A549 (cell line): ENCODE measurements around the gene DGCR2. TPM values are rescaled to one million over a fixed set of nuclear protein-coding genes. Genes with fewer than 3 reads are reported as not detected.
"Not testable (repeated sequence)": the region's sequence is repeated elsewhere in the genome, so short reads cannot be mapped to it uniquely, and the experiment has no call there.

ENCODE experiments used
- ATAC-seq, 2 experiments: fragments of 200-7000 bp in 1 of 2; fragments of >200 bp in 1 of 2; cut with Nextera tagmentation in 1 of 2; cut with Tn5 transposase in 1 of 2; 3 replicates each; pipeline versions ENCODE4 v1.8.0 to v1.9.1; 2018 to 2020; ENCODE audit warnings: mild to moderate bottlenecking in 1 of 2, moderate library complexity in 1 of 2
- CTCF ChIA-PET: fragments of 300-600 bp; sonication (Branson Sonifier 250); formaldehyde crosslinking; extraction: SDS; loops from one replicate; lab custom pipeline; 2021; ENCODE audit warnings: antibody characterized with exemption, inconsistent platforms; lab: Yijun Ruan, JAX
- POLR2A ChIA-PET: fragments of 350-600 bp; formaldehyde crosslinking; extraction: SDS; loops from one replicate; lab custom pipeline; 2021; ENCODE audit warnings: antibody characterized with exemption, inconsistent platforms; lab: Yijun Ruan, JAX
- DNase-seq, 2 experiments: peaks; one replicate each; pipeline versions ENCODE4 v3.0.0 to v3.0.0-alpha.2; 2011 to 2016; ENCODE audit warnings: low read depth in 1 of 2, low spot score in 1 of 2
- FAIRE-seq: peaks from 2 replicates; lab custom pipeline; 2011; peaks lifted over from hg19 to GRCh38; lab: Jason Lieb, UNC
- H3K27ac ChIP-seq, 2 experiments: fragments of >200 bp; sonication (Bioruptor Twin); formaldehyde crosslinking; 3 replicates each; pipeline ENCODE4 v1.5.1; 2016 to 2017
- H3K4me1 ChIP-seq: fragments of >200 bp; sonication (Bioruptor Twin); formaldehyde crosslinking; 3 replicates; pipeline ENCODE4 v1.6.1; 2016
- H3K4me2 ChIP-seq: fragments of >200 bp; sonication (Bioruptor Twin); formaldehyde crosslinking; 3 replicates; pipeline ENCODE4 v1.6.1; 2016
- H3K4me3 ChIP-seq: fragments of >200 bp; sonication (Bioruptor Twin); formaldehyde crosslinking; 3 replicates; pipeline ENCODE4 v1.5.1; 2016
- H3K9me3 ChIP-seq: fragments of >200 bp; sonication (Bioruptor Twin); formaldehyde crosslinking; 3 replicates; pipeline ENCODE4 v1.6.1; 2016
- WGBS: methylation state at CpG from one replicate; pipeline ENCODE4 v1.1.6; 2017; ENCODE audit errors: missing lambda C conversion rate; 5-methylcytosine and 5-hydroxymethylcytosine counted together
- polyA plus RNA-seq, 4 experiments: library from polyadenylated mRNA; depleted of rRNA in 3 of 4; stranded (reverse); fragments of >200 nt; fragmentation: RNase III in 1 of 4; extraction: RNeasy Plus Mini Kit Qiagen cat#74134 plus additional on column Dnase treatment in 1 of 4; gene quantifications; 2 replicates in 3 of 4; 3 replicates in 1 of 4; pipeline ENCODE4 v1.2.3, GENCODE V29; 2011 to 2017

Gene DGCR2
- polyA plus RNA-seq, 2 of the 4 experiments (the other 2 are of a cell fraction): 10.6 to 17.9 TPM

- DNase-seq, H3K4me1 ChIP-seq, H3K4me3 ChIP-seq, H3K9me3 ChIP-seq, H3K4me2 ChIP-seq, FAIRE-seq, H3K27ac ChIP-seq, CTCF ChIA-PET, POLR2A ChIA-PET: not testable (repeated sequence)
- WGBS: 90% methylated on average over 2 of the region's 5 CpGs
- peak in 1 of 2 experiments; percentile 6; a peak in 2 of 6 replicates for ATAC-seq
These were observed 88.7 kb downstream of the DGCR2 start for GRCh38 chr22:19033568-19033905.

- 87% methylated on average over 10 of the region's 14 CpGs for WGBS
These were observed 89.2 kb downstream of the DGCR2 start for GRCh38 chr22:19032898-19033567.

DNA sequence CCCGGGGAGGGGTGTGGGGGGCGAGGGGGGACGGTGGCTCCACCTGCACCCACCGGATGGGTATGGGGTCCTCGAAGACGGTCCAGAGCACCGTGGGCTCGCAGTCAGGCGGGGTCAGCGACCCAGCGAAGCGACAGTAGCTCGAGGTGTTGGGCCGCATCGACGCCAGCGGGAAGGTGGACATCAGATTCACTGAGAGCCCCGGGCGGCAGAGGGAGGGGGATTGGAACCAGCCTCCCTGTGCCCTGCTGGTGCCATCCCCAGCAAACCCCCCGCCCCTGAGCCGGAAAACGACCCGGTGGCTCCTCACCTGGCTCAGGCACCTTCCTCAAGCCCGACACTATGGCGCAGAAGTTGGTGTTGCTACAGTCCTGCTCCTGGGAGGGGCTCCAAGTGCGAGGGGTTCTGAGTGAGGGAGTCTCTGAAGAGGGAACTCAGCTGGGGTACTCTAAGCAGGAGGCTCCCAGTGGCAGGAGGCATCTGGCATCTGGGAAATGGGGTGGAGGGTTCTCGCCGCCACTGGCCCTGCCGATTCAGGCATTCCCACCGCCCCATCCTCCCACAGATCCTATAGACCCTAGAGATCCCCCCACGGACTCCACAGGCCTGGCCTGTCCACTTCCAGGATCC, 89.9 kb downstream of the DGCR2 start:
- CTCF ChIA-PET, H3K4me1 ChIP-seq, DNase-seq, POLR2A ChIA-PET, FAIRE-seq, H3K4me3 ChIP-seq, ATAC-seq, H3K9me3 ChIP-seq, H3K27ac ChIP-seq, H3K4me2 ChIP-seq: not testable (repeated sequence)
- whole genome bisulfite sequencing: 96% methylated on average over 4 of the region's 31 CpGs

More at GRCh38 chr22:19032898-19033567, 89.2 kb downstream of the DGCR2 start:
- H3K4me2 ChIP-seq, H3K9me3 ChIP-seq, H3K4me1 ChIP-seq, DNase-seq, FAIRE-seq, H3K4me3 ChIP-seq, CTCF ChIA-PET, H3K27ac ChIP-seq, POLR2A ChIA-PET: not testable (repeated sequence)
- peak in 1 of 2 experiments; percentile 12; a peak in 2 of 6 replicates for ATAC-seq

DNA sequence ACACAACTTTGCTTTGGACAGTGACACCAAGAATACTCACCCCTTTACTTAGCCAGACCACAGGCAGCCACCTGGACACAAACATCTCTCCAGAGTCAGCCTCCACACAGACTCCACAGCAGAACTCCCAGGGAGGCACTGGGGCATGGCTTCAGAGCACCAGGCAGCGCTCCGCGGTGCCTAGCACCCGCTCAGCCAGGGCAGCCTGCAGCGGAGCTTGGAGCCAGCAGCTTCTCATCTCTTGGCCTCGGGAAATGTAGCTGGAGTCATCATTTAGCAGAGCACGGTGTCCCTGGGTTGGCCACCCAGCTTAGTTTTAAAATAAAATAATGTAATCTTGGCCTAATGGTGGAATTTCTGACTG, 91.3 kb downstream of the DGCR2 start:
- H3K4me3 ChIP-seq, H3K9me3 ChIP-seq, DNase-seq, H3K4me2 ChIP-seq, CTCF ChIA-PET, FAIRE-seq, H3K4me1 ChIP-seq, POLR2A ChIA-PET, H3K27ac ChIP-seq, ATAC-seq: not testable (repeated sequence)
- no CpG with 5 or more reads among the region's 7 CpGs for WGBS

- H3K27ac ChIP-seq, DNase-seq, CTCF ChIA-PET, H3K4me3 ChIP-seq, H3K9me3 ChIP-seq, ATAC-seq, POLR2A ChIA-PET, H3K4me2 ChIP-seq, FAIRE-seq, H3K4me1 ChIP-seq: not testable (repeated sequence)
- 97% methylated on average over 19 of the region's 21 CpGs for WGBS
These were observed 91.9 kb downstream of the DGCR2 start for GRCh38 chr22:19030226-19030888.

DNA sequence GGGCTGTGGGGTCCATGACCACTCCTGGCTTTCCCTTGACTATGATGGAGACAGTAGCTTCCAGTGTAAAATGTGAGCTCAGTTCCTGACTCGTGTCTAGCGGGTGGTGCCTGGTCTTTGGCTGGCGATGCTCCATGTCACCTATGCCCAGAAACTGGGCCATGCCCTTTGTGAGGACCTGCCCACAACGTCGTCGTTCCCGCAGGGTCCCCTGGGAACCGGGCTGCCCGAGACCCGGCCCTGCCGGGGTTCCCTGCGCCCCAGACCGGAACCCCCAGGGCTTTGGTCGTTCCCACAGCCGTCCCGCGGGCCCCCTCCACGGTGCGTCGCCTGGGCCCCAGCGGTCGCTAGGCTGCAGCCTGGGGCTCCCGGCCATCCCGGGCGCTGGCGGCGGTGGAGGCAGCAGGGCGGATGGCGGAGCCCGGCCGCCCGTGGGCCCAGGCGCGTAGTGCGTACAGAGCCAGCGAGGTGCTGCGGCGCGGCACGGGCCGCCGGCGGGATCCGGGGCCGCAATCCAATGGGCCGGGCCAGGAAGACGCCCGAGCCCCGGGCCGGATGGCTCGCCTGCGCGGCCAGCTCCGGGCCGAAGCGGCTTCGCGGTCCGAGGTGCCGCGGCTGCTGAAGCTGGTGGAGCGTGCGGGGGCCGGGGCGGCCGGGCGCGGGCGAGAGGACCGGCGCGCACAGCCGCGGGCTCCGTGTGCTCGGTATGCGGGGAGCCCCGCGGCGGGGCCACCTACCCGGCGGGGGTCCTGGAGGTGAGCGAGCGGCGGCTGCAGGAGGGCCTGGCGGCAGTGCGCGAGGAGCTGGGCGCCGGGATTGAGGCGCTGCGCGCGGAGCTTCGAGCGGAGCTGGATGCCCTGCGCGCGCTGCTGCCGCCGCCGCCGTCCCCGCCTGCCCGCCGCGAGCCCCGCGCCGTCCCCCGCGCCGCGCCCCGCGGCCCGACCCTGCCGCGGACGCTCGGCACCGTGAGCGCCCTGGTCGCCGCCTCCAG, 92.8 kb downstream of the DGCR2 start:
- DNase-seq, CTCF ChIA-PET, ATAC-seq, POLR2A ChIA-PET, H3K9me3 ChIP-seq, FAIRE-seq, H3K27ac ChIP-seq, H3K4me3 ChIP-seq, H3K4me1 ChIP-seq, H3K4me2 ChIP-seq: not testable (repeated sequence)
- WGBS: 94% methylated on average over 51 of the region's 125 CpGs

- H3K4me1 ChIP-seq, H3K4me3 ChIP-seq, CTCF ChIA-PET, POLR2A ChIA-PET, H3K27ac ChIP-seq, DNase-seq, FAIRE-seq, H3K9me3 ChIP-seq, H3K4me2 ChIP-seq: not testable (repeated sequence)
- ATAC-seq: peak; percentile 49 to 53; a peak in 5 of 6 replicates
- 52% methylated on average over 2 of the region's 5 CpGs for WGBS
These were observed 94.2 kb downstream of the DGCR2 start for GRCh38 chr22:19028060-19028455.

DNA sequence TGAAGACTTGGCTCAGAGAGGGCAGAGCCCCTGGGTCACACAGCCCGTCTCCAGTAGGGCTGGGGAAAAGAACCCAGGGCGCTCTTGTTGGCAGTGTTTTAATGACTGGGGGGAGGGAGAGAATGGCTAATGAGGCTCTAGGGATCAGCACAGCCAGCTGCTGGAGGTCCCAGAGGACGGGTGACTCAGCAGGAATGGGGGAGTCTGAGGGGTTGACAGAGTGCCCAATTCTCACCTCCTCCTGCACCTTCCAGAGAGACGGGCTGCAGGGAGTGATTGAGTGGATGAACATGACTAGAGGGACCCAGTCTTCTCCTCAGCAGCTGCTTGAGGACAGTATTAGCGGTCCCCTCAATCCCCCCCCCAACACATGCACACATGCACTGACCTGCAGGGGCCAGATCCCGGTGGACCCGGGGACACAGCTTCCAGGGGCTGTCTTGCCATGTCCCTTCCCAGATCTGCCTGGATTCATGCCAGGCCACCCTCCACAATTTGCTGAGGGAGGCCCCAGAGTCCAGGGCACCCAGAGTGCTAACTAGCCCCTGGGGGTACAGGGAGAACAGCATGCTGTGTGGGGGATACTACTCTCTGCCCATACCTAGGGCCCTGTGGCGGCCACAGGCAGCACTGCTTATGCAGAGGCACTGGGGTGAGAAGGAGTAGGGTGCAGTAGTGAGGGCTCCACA, 94.7 kb downstream of the DGCR2 start:
- POLR2A ChIA-PET: not testable (repeated sequence)

DNA sequence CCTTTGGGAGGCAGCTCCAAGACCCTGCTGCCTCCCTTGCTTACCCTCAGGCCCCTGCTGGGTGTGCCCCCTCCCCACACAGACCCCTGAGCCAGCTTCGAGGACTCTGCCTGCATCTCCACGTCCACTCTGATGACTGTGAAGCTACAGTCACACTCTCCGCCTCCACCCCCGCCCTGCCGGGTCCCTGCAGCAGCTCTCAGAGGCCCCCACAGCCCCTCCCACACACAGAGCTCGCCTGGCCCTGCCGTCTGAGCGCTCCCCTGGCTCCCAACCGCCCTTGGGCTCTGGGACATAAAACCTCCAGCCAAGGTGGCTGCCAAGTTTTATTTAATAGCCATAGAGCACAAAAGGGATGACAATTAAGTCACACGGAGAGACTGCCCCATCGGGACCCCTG, 96.1 kb downstream of the DGCR2 start:
- H3K27ac ChIP-seq, H3K4me2 ChIP-seq, DNase-seq, CTCF ChIA-PET, POLR2A ChIA-PET, FAIRE-seq, ATAC-seq, H3K4me1 ChIP-seq, H3K4me3 ChIP-seq, H3K9me3 ChIP-seq: not testable (repeated sequence)
- no CpG with 5 or more reads among the region's 11 CpGs for WGBS

More for the DNA sequence above, 94.7 kb downstream of the DGCR2 start:
- H3K9me3 ChIP-seq, H3K4me2 ChIP-seq, H3K4me3 ChIP-seq, H3K4me1 ChIP-seq, DNase-seq, FAIRE-seq, CTCF ChIA-PET: not testable (repeated sequence)
- WGBS: 60% methylated on average over 1 of the region's 8 CpGs
- peak overlapping the region in 1 of 2 experiments; percentile 49; a peak in 1 of 6 replicates for H3K27ac ChIP-seq
- ATAC-seq: peak in 1 of 2 experiments; percentile 8; a peak in 2 of 6 replicates

- DNase-seq, H3K4me2 ChIP-seq, POLR2A ChIA-PET, H3K27ac ChIP-seq, H3K9me3 ChIP-seq, H3K4me3 ChIP-seq, H3K4me1 ChIP-seq, FAIRE-seq, ATAC-seq: not testable (repeated sequence)
- 0% methylated on average over 1 of the region's 4 CpGs for WGBS
- CTCF ChIA-PET: interaction anchor here (1.0 kb wide), 1 partner anchor 12 kb away, joined by 3 read pairs; no protein-coding TSS in a partner anchor
These were observed 97.2 kb downstream of the DGCR2 start for GRCh38 chr22:19024956-19025489.
